GM19452 (cell line): ENCODE data around the gene ADAMTS8.

Source experiments
- ATAC-seq: cut with Tn5 transposase; IDR thresholded peaks from one replicate; pipeline ENCODE4 v1.9.1; 2021; ENCODE audit not compliant: unreplicated experiment

Gene ADAMTS8, protein sequence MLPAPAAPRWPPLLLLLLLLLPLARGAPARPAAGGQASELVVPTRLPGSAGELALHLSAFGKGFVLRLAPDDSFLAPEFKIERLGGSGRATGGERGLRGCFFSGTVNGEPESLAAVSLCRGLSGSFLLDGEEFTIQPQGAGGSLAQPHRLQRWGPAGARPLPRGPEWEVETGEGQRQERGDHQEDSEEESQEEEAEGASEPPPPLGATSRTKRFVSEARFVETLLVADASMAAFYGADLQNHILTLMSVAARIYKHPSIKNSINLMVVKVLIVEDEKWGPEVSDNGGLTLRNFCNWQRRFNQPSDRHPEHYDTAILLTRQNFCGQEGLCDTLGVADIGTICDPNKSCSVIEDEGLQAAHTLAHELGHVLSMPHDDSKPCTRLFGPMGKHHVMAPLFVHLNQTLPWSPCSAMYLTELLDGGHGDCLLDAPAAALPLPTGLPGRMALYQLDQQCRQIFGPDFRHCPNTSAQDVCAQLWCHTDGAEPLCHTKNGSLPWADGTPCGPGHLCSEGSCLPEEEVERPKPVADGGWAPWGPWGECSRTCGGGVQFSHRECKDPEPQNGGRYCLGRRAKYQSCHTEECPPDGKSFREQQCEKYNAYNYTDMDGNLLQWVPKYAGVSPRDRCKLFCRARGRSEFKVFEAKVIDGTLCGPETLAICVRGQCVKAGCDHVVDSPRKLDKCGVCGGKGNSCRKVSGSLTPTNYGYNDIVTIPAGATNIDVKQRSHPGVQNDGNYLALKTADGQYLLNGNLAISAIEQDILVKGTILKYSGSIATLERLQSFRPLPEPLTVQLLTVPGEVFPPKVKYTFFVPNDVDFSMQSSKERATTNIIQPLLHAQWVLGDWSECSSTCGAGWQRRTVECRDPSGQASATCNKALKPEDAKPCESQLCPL

DNA sequence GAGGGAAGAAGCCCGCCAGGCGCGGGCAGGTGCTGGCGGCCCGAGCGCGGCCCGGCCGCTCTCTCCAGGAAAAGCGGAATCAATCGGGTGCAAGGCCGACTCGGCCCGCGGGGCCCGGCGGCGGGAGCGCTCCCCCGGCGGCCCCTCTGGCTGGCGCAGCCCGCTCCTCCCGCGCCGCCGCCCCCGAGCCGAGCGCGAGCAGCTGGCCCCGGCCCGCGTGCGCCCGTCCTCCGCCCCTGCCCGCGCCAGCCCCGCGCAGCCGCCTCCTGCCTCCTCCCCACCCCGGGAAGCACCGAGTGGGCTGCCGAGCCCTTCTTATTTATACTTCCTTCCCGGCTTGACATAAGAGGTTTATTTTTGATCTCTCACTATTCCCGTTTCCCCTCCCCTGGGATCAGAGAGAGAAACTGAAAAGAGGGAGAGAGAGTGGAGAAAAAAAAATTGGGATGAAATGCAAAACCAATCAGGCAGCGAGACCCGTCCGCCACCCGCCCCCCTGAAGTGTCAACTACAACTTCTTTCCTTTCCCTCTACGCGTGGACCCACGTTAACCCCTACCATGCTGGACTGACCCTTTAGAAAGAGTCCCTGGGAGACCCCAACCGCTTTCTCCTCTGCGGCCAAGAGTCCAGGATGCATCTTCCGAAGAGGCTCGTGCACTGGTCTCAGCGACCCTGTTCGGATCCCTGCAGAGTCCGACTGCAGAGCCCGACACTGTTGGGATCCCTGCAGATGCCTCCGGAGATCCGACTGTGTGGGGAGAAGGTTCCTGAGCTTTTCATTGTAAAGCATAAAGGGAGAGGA, at the start of gene ADAMTS8:
Gene ADAMTS8 (minus strand): TSS at position 294 of the 804 bp plus-strand sequence. CDS start 323 bp downstream, outside the sequence.
- no peak for ATAC-seq

DNA sequence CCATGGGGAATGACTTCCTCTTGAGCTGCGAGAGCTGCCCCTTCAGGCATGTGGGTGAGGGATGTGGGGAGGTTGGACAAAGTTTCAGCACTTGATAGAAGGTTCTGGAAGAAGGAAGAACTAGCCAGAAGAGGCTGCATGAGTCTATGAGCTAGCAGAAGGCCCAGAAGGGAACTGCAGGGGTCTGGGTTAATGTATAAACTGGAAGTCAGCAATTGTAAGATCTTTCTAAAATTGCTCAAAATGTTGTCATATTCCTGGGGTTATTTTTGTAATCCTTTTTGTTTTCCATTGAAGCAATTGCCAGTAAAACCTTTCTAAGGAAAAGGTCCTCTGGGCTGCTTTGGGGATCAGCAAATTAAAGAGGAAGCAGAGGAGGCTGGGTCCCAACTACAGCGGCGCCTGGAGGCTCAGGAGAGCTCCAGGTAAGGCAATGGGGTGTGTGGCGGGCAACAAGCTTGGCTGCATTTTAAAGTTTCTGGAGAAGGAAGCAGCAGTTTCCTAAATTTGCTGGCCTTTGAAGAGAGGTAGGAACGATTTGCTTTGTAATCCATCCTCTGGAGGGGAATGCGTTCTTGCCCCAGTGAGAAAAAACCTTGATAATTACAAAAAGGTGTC, 49.3 kb upstream of the ADAMTS8 start:
- ATAC-seq: no peak

DNA sequence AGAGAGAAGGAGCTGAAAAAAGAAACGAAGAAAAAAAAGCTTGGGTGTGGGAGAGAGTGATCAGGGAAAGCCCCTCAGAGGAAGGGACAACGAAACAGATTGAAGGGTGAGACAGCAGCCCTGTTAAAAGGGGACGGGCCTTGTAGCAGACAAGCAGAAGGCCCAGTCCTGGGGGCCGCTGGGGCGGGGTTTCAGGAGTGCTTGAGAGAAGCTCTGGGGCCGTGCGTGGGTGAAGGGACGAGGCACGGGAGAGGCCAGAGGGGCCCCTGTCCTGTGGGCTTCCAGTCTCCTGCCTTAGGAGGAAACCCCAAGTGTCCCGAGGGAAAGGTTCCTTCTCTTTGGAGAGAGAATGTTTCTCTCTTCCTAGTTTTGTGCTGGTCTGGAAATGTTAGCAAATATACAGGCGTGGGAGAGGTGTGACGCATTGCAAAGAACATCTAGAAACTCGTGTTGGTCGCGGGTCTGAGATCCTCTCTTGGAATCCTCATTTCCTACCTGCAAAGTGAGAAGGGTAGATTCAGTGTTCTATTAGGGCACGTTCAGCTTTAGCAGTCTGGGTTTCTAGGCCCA, 48.6 kb upstream of the ADAMTS8 start:
- no peak for ATAC-seq

DNA sequence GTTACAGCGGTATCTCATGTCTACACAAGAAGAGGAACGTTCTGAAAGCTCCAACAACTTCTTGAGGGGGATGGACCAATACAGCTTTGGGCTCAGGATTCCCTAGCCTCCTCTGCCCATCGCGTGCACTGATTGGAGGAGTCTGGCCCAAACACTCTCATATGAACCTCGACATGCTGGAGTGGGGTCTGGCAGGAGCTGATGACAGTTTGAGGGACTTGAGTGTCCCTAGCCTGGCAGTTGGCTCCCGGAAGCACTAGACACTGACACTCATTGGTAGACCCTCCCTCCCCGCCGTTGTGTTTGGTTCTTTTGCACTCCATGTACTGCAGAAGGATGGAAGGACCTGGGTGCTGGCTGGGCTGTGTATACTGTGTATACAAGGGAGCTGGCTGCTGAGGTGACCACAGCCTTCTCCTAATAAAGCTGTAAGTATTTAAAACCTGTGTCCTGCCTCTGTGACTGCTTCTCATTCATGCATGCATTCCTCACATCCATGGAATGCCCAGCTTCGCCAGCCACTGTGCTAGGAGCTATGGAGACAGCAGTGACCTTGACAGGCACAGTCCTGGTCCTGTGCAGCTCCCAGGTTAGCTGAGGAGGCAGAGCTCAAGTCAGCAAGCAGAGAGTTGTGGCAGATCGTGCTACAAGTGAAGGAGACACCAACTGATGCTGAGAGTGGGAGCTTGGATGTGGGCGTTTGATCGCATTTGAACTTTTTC, 48.0 kb upstream of the ADAMTS8 start:
- ATAC-seq: no peak

DNA sequence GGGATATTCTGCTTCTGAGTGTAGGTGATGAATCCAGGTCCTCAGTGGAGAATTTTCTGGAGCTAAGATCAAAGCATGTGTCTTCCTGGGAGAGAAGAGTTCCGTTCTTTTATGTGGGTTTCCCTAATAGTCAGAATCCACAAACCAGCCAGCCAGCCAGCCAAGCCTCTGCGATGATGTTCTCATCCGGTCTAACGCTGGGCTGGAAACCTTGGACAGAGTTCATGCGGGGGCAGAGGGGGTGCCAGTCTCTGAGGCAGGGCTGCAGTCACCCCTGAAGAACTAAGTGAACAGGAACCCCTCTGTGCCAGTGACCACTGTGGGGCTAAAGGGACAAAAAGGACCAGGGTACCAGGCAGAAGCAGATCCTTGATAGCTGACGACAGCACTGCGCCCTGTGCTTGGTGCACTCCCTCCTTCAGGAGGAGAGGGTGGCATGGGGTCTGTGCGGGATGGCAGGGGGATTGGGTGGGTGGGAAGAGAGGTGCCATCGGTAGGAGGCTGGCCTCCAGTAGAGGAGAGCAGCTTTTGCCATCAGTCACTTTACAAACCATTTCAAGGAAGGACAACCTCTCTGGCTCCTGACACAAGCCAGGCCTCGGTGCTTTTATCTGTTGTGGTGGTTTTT, 47.1 kb upstream of the ADAMTS8 start:
- ATAC-seq: no peak

DNA sequence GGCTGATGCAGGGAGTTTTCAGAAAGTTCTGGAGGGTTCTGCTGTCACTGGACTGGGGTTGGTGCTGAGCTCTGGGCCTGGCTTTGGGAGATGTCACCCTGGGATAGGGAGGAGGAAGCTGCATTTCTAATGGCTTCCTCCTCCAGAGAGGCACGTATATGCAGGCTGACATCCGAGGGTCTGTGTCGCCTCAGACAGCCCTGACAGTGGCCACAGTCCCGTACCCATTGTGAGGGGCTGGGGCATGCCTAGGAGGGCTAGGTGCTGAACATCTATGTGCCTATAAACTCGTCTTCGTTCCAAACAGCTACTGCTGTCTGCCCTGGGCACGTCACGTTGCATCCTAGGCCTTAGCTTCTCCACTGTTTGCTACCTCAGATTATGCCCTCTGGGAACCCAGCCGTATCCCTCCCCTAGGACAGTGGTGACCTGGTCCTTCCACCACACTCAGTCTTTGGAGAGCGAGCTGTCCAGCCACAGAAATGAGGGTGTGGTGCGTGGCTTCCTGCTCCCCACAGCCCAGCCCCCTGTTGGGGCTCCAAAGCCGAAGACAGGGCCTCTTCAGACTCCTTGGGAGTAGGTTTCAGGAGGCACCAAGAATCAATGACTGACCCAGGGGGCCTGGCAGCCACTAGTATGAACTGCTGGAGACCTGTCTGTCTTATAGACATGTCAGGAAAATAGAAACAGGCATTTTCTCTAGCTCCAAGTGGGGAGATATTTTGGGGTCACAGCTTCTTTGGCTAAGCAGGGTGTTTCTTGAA, 46.4 kb upstream of the ADAMTS8 start:
- no peak for ATAC-seq

DNA sequence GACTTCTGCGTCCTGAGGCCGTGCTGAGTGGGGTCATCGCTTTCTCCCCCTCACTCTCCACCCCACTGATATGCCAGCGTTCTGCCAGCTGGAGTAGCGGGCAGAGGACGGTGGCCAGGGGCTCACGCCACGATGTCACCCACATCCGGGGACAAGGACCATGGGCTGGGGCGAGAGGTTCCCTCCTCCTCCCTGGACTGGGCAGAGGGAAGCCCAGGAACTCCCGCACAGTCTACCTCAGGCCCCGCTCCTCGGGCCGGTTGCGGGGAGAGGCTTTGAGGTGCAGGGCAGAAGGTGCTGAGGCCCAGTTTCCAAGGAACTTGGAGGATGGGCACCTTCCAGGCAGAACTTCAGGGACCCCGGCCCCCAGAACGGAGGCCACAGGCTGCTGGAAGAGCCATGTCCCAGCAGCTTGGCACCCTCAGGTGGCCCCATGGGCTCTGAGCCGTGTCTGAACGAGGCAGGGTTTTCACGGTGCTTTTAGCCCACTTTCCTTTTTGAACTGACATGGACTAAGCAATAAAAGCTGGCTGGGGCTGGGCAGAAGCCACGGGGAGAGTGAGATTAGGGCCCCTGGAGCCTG, 45.5 kb upstream of the ADAMTS8 start:
- ATAC-seq: no peak

DNA sequence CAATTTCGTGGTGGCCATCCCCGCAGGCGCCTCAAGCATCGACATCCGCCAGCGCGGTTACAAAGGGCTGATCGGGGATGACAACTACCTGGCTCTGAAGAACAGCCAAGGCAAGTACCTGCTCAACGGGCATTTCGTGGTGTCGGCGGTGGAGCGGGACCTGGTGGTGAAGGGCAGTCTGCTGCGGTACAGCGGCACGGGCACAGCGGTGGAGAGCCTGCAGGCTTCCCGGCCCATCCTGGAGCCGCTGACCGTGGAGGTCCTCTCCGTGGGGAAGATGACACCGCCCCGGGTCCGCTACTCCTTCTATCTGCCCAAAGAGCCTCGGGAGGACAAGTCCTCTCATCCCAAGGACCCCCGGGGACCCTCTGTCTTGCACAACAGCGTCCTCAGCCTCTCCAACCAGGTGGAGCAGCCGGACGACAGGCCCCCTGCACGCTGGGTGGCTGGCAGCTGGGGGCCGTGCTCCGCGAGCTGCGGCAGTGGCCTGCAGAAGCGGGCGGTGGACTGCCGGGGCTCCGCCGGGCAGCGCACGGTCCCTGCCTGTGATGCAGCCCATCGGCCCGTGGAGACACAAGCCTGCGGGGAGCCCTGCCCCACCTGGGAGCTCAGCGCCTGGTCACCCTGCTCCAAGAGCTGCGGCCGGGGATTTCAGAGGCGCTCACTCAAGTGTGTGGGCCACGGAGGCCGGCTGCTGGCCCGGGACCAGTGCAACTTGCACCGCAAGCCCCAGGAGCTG, 44.8 kb upstream of the ADAMTS8 start:
- no peak for ATAC-seq

DNA sequence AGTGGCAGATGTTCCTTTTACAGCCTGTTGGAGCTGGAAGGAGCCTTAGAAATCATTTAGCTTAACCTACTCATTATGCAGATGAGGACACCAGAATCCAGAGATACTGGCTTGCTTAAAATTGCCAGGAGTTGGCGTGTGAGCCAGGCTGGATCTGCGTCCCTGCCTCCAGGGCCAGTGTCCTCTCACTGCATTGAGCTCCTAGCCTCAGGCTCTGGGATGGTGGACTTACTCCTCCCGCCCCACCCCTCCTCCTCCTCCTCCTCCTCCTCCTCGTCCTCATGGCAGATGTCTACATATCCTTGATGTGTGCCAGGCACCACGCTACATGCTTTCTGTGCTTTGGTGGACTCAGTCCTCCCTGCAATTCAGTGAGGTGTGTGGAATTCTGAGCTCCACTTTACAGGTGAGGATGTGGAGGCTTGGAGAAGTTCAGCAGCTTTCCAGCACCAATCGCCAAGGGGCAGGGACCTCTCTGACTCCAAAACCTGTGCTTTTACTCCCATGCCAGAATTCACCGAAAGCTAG, 44.1 kb upstream of the ADAMTS8 start:
- ATAC-seq: no peak

DNA sequence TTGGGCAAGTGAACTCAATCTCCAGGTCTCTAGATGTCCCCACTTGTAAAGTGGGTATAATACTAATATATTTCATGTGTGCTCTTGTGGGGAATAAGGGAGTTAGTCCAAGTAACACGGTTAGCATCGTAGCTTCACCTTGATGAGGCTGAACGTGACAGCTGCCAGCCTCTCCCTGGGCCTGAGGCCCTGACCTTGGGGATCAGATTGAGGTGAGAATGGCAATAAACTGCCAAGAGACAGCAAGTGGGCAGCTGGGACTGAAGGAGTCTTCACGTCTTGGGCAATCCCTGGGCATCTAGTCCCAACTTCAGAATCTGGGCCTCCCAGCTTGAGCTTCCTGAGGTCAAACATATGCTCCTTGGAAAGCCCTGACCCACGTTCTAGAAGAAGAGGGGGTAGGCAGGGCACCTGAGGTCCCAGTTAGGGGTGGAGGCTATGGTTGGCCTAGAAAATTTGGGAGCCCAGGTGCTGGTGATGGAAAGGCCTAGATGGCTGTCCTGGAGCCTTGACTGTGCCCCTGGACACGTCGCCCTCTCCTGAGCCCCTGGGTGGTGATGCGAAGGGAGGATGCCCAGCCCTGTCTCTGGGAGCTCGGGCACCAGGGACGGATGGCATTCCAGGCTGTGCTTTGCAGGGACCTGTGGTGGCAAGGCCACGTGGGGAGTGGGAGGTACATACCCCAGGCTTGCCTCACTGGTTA, 43.5 kb upstream of the ADAMTS8 start:
- ATAC-seq: no peak

DNA sequence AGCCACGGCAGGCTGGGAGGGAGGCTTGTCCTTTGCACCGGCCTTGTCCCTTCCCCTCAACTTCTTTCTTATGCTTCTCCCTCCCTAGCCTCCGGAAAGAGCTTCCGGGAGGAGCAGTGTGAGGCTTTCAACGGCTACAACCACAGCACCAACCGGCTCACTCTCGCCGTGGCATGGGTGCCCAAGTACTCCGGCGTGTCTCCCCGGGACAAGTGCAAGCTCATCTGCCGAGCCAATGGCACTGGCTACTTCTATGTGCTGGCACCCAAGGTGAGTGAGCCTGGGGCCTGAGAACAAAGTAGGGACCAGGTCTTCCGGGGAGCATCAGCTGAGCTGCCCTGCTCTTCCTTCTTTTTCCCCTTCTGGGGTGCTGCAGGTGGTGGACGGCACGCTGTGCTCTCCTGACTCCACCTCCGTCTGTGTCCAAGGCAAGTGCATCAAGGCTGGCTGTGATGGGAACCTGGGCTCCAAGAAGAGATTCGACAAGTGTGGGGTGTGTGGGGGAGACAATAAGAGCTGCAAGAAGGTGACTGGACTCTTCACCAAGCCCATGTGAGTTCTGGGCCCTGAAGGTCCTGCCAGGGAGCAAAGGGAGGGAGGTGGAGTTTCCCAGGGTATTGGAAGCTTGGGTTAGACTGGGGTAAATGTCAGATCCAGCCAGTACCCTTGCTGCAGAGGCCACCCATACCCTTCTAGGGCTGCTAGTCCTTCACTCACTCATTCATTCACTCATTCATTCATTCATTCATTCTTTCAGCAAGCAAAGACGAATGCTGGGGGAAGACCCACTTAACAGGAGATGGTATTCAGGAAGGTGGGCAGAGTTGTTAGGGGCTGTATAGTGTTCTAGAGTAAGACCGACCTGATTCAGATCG, 42.7 kb upstream of the ADAMTS8 start:
- ATAC-seq: no peak

DNA sequence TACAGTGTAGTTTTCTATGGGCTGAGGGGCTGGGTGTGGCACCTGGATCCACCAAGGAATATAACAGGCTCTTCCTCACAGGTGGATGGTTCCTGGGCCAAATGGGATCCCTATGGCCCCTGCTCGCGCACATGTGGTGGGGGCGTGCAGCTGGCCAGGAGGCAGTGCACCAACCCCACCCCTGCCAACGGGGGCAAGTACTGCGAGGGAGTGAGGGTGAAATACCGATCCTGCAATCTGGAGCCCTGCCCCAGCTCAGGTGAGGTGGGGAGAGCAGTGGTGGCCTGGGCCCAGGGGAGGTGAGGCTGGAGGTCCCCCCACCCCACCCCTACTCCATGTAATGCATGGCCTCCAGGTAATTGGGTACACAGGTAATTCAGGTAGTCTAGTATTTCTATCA, 40.8 kb upstream of the ADAMTS8 start:
- ATAC-seq: no peak

DNA sequence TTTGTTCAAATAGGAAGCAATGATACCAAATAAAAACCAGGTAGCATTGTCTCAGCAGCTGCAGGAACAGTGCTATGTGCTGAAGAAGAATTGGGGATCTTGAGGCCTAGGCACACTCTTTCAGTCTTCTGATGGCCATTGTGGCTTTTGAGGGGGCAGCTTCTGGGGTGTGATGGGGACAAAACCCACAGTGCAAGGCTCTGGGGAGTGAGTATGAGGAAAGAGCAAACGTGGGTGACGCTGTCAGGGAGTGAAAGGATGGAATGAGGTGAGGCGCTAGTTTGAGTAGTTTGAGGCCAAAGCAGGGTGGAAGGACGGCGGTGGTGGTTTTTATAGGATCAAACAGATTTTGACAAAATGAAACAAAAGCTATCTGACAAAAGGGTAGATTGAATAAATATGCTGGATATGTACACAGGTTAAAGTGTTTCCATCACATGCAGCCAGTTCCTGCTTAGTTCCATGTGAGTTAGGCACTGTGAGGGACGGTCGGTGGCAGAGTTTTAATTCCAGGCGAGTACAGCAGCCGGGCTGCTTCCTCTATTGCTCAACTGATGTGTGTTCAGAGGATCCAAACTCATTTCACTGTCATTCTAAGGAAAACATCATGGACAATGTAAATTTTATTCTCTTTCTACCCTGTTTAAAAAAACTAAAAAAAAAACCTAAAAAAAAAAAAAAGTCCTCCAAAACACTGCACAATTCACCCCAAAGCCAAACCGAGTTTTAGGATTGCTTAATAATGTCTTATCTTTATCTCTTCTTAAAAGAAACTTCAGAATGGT, 38.9 kb upstream of the ADAMTS8 start:
- no peak for ATAC-seq

DNA sequence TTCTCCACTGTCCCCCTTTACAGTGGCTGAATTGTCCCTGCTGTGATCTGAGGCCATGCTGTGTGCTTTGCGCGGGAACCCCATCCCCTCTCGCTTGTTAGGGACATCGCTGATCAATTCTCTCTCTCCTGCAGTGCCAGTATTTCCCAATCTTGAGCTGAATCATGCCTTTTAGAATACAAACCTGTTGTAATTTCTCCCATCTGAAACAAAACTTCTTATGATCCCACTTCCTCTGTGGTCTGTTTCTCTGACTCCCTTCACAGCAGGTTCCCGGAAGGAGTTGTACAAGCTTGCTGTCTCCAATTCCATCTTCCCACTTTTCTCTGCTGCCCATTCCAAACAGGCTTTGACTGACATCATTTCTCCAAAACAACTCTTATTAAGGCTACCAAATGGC, 36.9 kb upstream of the ADAMTS8 start:
- ATAC-seq: no peak

DNA sequence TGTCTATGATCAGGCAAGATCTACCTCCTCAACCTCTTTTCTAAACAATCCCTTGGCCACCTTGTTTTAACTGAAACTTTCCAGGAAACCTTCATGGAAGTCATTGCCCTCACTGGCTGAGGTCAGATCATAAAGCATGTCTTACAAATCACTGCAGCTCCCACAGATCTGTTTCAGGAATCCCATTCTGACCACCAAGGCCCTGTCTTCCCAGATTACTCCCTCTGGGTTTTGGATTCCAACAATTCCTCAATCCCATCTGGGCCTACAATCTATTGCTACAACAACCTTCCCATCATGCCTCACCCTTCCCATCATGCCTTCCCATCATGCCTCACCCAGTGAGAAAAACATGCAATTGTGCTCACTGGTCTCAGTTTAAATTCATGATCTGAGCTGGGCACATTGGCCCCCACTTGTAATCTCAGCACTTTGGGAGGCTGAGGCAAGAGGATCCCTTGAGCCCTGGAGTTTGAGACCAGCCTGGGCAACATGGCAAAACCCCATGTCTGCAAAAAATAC, 35.9 kb upstream of the ADAMTS8 start:
- no peak for ATAC-seq
